C4-2B (cell line): ENCODE measurements around the gene SPG11.

ENCODE experiments used
- H3K27ac ChIP-seq: fragments of 450-650 bp; 2 replicates; pipeline ENCODE4 v1.5.1; 2017
- ZFX ChIP-seq: fragments of 450-650 bp; IDR thresholded peaks from 2 replicates; pipeline ENCODE4 v1.6.1; 2017
- TF ChIP-seq, protein P1 (sequence below): fragments of 450-650 bp; conservative IDR thresholded peaks from 2 replicates; pipeline ENCODE4 v1.5.1; 2017; ENCODE audit warnings: mild to moderate bottlenecking

SPG11 gene

GRCh38 chr15:44606740-44607139, 56.7 kb downstream of the SPG11 start:
- H3K27ac ChIP-seq, result no peak overlapping the region
- TF ChIP-seq, protein P1, sequence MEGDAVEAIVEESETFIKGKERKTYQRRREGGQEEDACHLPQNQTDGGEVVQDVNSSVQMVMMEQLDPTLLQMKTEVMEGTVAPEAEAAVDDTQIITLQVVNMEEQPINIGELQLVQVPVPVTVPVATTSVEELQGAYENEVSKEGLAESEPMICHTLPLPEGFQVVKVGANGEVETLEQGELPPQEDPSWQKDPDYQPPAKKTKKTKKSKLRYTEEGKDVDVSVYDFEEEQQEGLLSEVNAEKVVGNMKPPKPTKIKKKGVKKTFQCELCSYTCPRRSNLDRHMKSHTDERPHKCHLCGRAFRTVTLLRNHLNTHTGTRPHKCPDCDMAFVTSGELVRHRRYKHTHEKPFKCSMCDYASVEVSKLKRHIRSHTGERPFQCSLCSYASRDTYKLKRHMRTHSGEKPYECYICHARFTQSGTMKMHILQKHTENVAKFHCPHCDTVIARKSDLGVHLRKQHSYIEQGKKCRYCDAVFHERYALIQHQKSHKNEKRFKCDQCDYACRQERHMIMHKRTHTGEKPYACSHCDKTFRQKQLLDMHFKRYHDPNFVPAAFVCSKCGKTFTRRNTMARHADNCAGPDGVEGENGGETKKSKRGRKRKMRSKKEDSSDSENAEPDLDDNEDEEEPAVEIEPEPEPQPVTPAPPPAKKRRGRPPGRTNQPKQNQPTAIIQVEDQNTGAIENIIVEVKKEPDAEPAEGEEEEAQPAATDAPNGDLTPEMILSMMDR, result no peak
- TF ChIP-seq ZFX, result no peak

DNA sequence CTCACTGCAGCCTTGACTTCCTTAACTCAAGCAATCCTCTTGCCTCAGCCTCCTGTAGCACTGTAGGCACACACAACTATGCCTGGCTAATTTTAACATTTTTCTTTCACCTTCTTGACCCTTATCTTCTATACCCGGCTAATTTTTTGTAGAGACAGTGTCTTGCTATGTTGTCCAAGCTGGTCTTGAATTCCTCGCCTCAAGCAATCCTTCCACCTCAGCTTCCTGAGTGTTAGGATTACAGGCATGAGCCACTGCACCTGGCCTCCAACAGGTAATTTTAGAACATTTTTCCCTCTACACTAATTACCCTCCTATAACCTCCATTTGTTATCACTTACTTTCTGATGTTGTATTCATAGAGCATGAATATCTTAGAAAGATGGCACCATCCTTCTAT, 60.3 kb downstream of the SPG11 start:
- no peak overlapping the region for H3K27ac ChIP-seq

GRCh38 chr15:44598892-44599291, 64.6 kb downstream of the SPG11 start:
- no peak for TF ChIP-seq ZFX
- TF ChIP-seq, protein P1, result no peak
- H3K27ac ChIP-seq, result peak overlapping the region; percentile 24; the same call in 1 of the 2 replicates

More for the DNA sequence above, 60.3 kb downstream of the SPG11 start:
- no peak for TF ChIP-seq ZFX

GRCh38 chr15:44598066-44598465, 65.4 kb downstream of the SPG11 start:
- no peak overlapping the region for H3K27ac ChIP-seq
- TF ChIP-seq ZFX, result no peak
- TF ChIP-seq, protein P1, result no peak

- TF ChIP-seq ZFX, result no peak
- TF ChIP-seq, protein P1, result no peak
- H3K27ac ChIP-seq, result no peak overlapping the region
These were observed 66.9 kb downstream of the SPG11 start for GRCh38 chr15:44596511-44597010.

GRCh38 chr15:44595656-44596510, 67.6 kb downstream of the SPG11 start:
- TF ChIP-seq, protein P1, result no peak
- no peak for TF ChIP-seq ZFX
- peak overlapping the region; percentile 17; the same call in 1 of the 2 replicates for H3K27ac ChIP-seq

GRCh38 chr15:44595246-44595645, 68.2 kb downstream of the SPG11 start:
- TF ChIP-seq, protein P1, result no peak
- TF ChIP-seq ZFX, result no peak
- H3K27ac ChIP-seq, result peak overlapping the region; percentile 17; the same call in 1 of the 2 replicates
